KMS-11 (cell line): ENCODE data around the gene LEKR1.

Experiments used
- H2AFZ ChIP-seq: fragments of 200-600 bp; sonication (generic); 2 replicates; pipeline ENCODE4 v1.6.1; 2016; ENCODE audit warnings: antibody characterized with exemption, mixed run types, low read depth
- H3K27ac ChIP-seq: fragments of 200-600 bp; sonication (generic); 2 replicates; pipeline ENCODE4 v1.6.1; 2016; ENCODE audit warnings: mild to moderate bottlenecking, mixed run types
- H3K27me3 ChIP-seq: fragments of 200-600 bp; sonication (generic); 2 replicates; pipeline ENCODE4 v1.6.1; 2017; ENCODE audit warnings: mild to moderate bottlenecking, low read depth, mixed run types, moderate library complexity; ENCODE audit not compliant: insufficient read depth
- H3K36me3 ChIP-seq: fragments of 200-600 bp; sonication (generic); 2 replicates; pipeline ENCODE4 v1.6.1; 2017; ENCODE audit warnings: mild to moderate bottlenecking, mixed run types; ENCODE audit not compliant: insufficient read depth
- H3K4me1 ChIP-seq: fragments of 200-600 bp; sonication (generic); 2 replicates; pipeline ENCODE4 v1.6.1; 2016; ENCODE audit warnings: mild to moderate bottlenecking, low read depth, mixed run types; ENCODE audit not compliant: poor library complexity, severe bottlenecking
- H3K4me2 ChIP-seq: fragments of 200-600 bp; sonication (generic); 2 replicates; pipeline ENCODE4 v1.7.0; 2016; ENCODE audit warnings: mild to moderate bottlenecking, mixed run types
- H3K4me3 ChIP-seq: fragments of 200-600 bp; sonication (generic); IDR thresholded peaks from 2 replicates; pipeline ENCODE4 v1.6.1; 2017; ENCODE audit warnings: low read depth, low read length, mixed read lengths; ENCODE audit not compliant: insufficient read depth
- H3K79me2 ChIP-seq: fragments of 200-600 bp; sonication (generic); 2 replicates; pipeline ENCODE4 v1.6.1; 2016; ENCODE audit warnings: low read depth, mixed run types; ENCODE audit not compliant: insufficient read depth
- H3K9ac ChIP-seq: fragments of 200-600 bp; sonication (generic); 2 replicates; pipeline ENCODE4 v1.6.1; 2016; ENCODE audit warnings: mild to moderate bottlenecking, mixed run types
- H4K20me1 ChIP-seq: fragments of 200-600 bp; sonication (generic); 2 replicates; pipeline ENCODE4 v1.6.1; 2016; ENCODE audit warnings: mild to moderate bottlenecking, mixed run types; ENCODE audit not compliant: insufficient read depth
- TF ChIP-seq, protein P1 (sequence below): fragments of 200-600 bp; sonication (generic); conservative IDR thresholded peaks from 2 replicates; pipeline ENCODE4 v1.6.1; 2017; ENCODE audit warnings: low read depth, mild to moderate bottlenecking, antibody characterized with exemption, low read length, moderate library complexity, mixed read lengths

The LEKR1 gene

DNA sequence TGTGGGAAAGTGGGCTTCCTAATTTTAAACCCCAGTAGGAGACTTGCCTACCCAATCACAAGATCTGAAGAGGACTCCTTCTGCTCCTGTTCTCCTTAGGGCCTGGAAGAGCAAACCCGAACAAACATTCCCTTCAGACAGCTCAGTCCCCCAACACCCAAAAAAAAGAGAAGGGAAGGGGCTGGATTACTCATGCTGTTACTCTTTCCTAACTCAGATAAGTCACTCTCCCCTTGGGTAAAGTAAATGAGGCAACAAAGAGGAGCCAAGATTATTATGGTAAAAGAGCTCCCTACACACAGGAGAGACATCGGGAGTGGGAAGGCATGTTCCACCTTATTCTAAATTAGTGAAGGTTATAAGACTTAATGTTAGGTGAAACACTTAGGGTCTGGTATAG lies 18.1 kb upstream of the LEKR1 start:
- no peaks in the 10 kb centered on the region for H3K27me3 ChIP-seq
- TF ChIP-seq, protein P1, sequence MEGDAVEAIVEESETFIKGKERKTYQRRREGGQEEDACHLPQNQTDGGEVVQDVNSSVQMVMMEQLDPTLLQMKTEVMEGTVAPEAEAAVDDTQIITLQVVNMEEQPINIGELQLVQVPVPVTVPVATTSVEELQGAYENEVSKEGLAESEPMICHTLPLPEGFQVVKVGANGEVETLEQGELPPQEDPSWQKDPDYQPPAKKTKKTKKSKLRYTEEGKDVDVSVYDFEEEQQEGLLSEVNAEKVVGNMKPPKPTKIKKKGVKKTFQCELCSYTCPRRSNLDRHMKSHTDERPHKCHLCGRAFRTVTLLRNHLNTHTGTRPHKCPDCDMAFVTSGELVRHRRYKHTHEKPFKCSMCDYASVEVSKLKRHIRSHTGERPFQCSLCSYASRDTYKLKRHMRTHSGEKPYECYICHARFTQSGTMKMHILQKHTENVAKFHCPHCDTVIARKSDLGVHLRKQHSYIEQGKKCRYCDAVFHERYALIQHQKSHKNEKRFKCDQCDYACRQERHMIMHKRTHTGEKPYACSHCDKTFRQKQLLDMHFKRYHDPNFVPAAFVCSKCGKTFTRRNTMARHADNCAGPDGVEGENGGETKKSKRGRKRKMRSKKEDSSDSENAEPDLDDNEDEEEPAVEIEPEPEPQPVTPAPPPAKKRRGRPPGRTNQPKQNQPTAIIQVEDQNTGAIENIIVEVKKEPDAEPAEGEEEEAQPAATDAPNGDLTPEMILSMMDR: no peak
- H3K36me3 ChIP-seq: no peaks in the 10 kb centered on the region
- peaks cover 1% of the 10 kb centered on the region; the same call in 1 of the 2 replicates for H3K79me2 ChIP-seq
- no peak overlapping the region for H3K27ac ChIP-seq
- H3K4me2 ChIP-seq: no peak overlapping the region
- H3K4me1 ChIP-seq: peaks cover 34% of the 10 kb centered on the region
- no peaks in the 10 kb centered on the region for H4K20me1 ChIP-seq
- H3K9ac ChIP-seq: no peak overlapping the region
- no peak overlapping the region for H2AFZ ChIP-seq
- H3K4me3 ChIP-seq: no peak overlapping the region

DNA sequence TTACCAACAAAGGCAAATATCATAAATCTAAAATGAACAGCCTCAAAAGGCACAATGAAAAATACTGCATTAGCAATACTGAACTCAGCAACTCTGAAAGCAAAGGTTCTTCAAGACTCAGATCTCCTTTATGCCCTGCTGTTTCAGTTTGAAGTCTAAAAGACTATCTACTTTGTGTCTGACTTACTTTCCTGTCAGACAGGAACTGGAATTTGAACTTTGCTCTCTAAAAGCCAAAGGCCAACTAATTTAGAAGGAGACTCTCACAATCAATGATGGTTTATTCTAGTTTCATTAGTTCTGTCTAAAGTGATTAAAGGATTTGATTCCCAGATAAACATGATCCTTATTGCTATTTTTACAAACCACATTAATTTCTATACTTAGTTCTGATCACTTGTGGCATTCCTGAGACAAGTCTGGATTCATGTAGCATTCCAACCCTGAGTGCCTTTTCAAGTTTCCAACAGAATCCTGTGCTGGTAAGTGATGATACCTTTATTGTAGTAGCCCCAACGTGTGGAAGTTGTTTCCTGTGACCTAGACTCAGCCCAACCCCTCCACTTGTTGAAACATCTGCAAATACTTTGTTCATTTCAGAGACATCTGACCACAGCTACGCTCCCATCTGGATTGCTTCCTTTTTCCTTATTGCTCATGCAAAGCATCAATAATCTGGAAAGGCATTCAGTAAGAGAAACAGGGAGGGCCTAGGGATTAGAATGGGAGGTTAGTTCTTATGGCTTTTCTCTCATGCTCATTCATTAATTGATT lies 14.9 kb upstream of the LEKR1 start:
- TF ChIP-seq, protein P1: no peak
- H3K9ac ChIP-seq: peak overlapping the region; percentile 79; the same call in 1 of the 2 replicates
- no peaks in the 10 kb centered on the region for H4K20me1 ChIP-seq
- H3K4me1 ChIP-seq: peaks cover 63% of the 10 kb centered on the region
- H3K79me2 ChIP-seq: peaks cover 15% of the 10 kb centered on the region; the same call in 1 of the 2 replicates
- peak overlapping the region; percentile 87 for H3K4me2 ChIP-seq
- H3K36me3 ChIP-seq: no peaks in the 10 kb centered on the region
- H3K27me3 ChIP-seq: no peaks in the 10 kb centered on the region
- no peak overlapping the region for H2AFZ ChIP-seq
- H3K27ac ChIP-seq: peak overlapping the region; percentile 96
- H3K4me3 ChIP-seq: no peak overlapping the region

DNA sequence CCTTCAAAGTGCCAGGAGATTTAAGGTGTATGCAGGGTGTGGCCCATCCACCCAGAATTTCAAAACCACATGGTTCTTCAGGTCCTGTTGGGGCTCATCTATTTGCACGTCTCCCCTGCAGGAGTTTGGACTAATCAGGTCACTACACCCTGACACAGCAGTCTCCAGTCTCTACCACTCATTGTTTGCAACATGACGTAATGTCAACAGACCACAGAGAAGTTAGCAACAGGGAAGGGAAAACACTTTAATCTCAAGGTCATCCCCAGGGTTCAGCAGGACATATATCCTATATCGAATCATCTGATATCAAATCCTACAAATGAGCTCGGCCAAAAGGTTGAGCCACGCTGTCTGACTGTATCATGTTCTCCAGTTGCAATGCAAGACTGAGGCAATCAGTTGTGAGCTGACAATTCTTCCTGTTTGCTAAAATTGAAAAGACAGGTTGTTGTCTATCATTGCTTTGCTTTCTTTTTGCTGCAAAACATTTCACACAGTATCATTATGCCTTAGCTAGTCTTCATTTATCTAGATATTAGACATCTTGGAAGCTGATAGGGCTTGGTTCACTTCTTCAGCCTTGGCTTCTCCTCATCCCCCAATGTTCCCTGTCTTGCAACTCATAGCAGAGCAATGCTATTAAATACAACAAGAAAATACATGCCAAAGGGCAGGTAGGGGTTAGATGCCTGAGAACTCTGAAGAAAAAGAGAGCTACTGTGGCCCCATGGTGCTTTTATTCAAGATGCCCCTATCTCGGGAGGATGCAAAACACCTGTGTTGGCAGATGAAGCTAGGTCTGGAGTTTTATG lies 13.4 kb upstream of the LEKR1 start:
- Histone ChIP-seq H3K27ac (peak overlapping the region; percentile 96), H3K9ac (peak overlapping the region; percentile 79), H2AFZ (peak overlapping the region; percentile 32), H3K4me2 (peak overlapping the region; percentile 87), H3K4me3 (peak overlapping the region; percentile 75), H3K27me3 (no peaks in the 10 kb centered on the region), H4K20me1 (no peaks in the 10 kb centered on the region), H3K4me1 (peaks cover 74% of the 10 kb centered on the region), H3K36me3 (no peaks in the 10 kb centered on the region), H3K79me2 (peaks cover 15% of the 10 kb centered on the region; the same call in 1 of the 2 replicates)
- TF ChIP-seq, protein P1: no peak

DNA sequence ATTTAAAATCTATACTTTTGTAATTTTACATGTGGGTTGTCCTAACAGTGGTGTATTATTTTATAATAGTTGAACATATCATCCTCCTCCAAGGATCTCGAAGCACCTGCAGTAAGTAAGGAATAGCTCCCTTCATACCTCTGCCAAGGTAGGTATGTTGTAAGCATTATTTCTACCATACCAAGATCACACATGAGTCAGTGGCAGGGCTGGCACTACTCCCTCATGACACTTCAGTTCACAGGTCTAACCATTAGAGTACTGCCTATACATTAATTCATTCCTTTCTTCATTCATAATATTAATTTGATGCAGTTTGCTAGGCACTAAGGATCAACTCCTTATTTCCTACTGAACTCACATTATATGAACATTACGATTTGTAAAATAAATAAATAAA lies 11.9 kb upstream of the LEKR1 start:
- H3K4me3 ChIP-seq: no peak overlapping the region
- no peaks in the 10 kb centered on the region for H4K20me1 ChIP-seq
- H3K36me3 ChIP-seq: no peaks in the 10 kb centered on the region
- H3K27me3 ChIP-seq: no peaks in the 10 kb centered on the region
- peak overlapping the region; percentile 96; the same call in 1 of the 2 replicates for H3K27ac ChIP-seq
- peaks cover 15% of the 10 kb centered on the region; the same call in 1 of the 2 replicates for H3K79me2 ChIP-seq
- H2AFZ ChIP-seq: no peak overlapping the region
- H3K4me1 ChIP-seq: peaks cover 90% of the 10 kb centered on the region
- no peak overlapping the region for H3K9ac ChIP-seq
- 0 out of 2 replicates have a peak overlapping the region, but pooled peaks have one; percentile 87 for H3K4me2 ChIP-seq
- TF ChIP-seq, protein P1: no peak
